HG03558 (cell line): Measurements from ENCODE around the gene CCDC126.

Experiments used
- ATAC-seq: cut with Tn5 transposase; IDR thresholded peaks from one replicate; pipeline ENCODE4 v1.9.1; 2021; ENCODE audit warnings: moderate number of reproducible peaks; ENCODE audit not compliant: unreplicated experiment; ENCODE audit errors: extremely low read depth

Gene CCDC126

DNA sequence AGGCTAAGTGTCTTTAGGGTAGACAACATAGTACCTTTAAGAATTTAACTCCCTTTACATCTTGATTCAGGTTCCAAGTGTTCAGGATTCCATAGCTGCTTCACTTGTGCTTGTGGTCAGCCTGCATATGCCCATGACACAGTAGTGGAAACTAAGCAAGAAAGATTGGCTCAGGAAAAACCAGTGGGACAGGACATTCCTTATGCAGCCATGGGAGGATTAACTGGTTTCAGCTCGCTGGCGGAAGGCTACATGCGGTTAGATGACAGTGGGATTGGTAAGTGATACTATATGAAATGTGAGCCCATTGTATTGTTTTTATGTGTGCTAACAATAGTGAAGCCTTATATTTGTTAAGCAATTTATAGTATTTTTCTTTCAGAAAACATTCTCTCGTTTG is 94.1 kb downstream of the CCDC126 start:
- no peak for ATAC-seq

DNA sequence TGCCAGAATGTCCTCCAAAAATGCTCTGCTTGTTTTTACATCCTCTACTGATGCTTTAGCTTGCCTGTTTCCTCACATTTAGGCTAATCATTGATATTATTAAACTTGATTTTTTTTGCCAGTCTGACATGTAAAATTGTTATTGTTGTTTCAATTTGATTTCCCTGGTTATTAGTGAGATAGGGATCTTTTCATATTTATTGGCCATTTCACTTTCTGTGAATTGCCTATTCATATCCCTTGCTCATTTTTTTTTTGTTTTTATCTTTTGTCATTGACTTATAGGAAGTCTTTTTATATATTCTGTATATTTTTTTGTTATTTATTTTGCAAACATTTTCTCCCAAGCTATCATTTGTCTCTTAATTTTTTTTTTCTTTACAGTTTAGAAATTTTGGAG is 96.0 kb downstream of the CCDC126 start:
- no peak for ATAC-seq
